A549 (cell line): ENCODE data around the gene PAGR1. TPM values are rescaled to one million over a fixed set of nuclear protein-coding genes. Genes with fewer than 3 reads are reported as not detected.

Experiments
- ATAC-seq, 2 experiments: fragments of 200-7000 bp in 1 of 2; fragments of >200 bp in 1 of 2; cut with Nextera tagmentation in 1 of 2; cut with Tn5 transposase in 1 of 2; 3 replicates each; pipeline versions ENCODE4 v1.8.0 to v1.9.1; 2018 to 2020; ENCODE audit warnings: mild to moderate bottlenecking in 1 of 2, moderate library complexity in 1 of 2
- CTCF ChIA-PET: fragments of 300-600 bp; sonication (Branson Sonifier 250); formaldehyde crosslinking; extraction: SDS; loops from one replicate; lab custom pipeline; 2021; ENCODE audit warnings: antibody characterized with exemption, inconsistent platforms; lab: Yijun Ruan, JAX
- POLR2A ChIA-PET: fragments of 350-600 bp; formaldehyde crosslinking; extraction: SDS; loops from one replicate; lab custom pipeline; 2021; ENCODE audit warnings: antibody characterized with exemption, inconsistent platforms; lab: Yijun Ruan, JAX
- DNase-seq, 2 experiments: peaks; one replicate each; pipeline versions ENCODE4 v3.0.0 to v3.0.0-alpha.2; 2011 to 2016; ENCODE audit warnings: low read depth in 1 of 2, low spot score in 1 of 2
- FAIRE-seq: peaks from 2 replicates; lab custom pipeline; 2011; peaks lifted over from hg19 to GRCh38; lab: Jason Lieb, UNC
- H3K27ac ChIP-seq, 2 experiments: fragments of >200 bp; sonication (Bioruptor Twin); formaldehyde crosslinking; 3 replicates each; pipeline ENCODE4 v1.5.1; 2016 to 2017
- H3K4me1 ChIP-seq: fragments of >200 bp; sonication (Bioruptor Twin); formaldehyde crosslinking; 3 replicates; pipeline ENCODE4 v1.6.1; 2016
- H3K4me2 ChIP-seq: fragments of >200 bp; sonication (Bioruptor Twin); formaldehyde crosslinking; 3 replicates; pipeline ENCODE4 v1.6.1; 2016
- H3K4me3 ChIP-seq: fragments of >200 bp; sonication (Bioruptor Twin); formaldehyde crosslinking; 3 replicates; pipeline ENCODE4 v1.5.1; 2016
- H3K9me3 ChIP-seq: fragments of >200 bp; sonication (Bioruptor Twin); formaldehyde crosslinking; 3 replicates; pipeline ENCODE4 v1.6.1; 2016
- BCL3 ChIP-seq: fragments of >200 bp; sonication (Bioruptor Twin); formaldehyde crosslinking; IDR thresholded peaks from 3 replicates; pipeline ENCODE4 v1.6.1; 2016
- BHLHE40 ChIP-seq: IDR thresholded peaks from 2 replicates; pipeline ENCODE4 v1.6.1; 2012; ENCODE audit warnings: low read depth, low read length, inconsistent platforms
- CBX2 ChIP-seq: fragments of 200-600 bp; sonication (generic); IDR thresholded peaks from 2 replicates; pipeline ENCODE4 v1.6.1; 2016; ENCODE audit warnings: low read depth, mild to moderate bottlenecking, borderline replicate concordance
- CEBPB ChIP-seq, 2 experiments: fragments of >200 bp in 1 of 2; sonication (Bioruptor Twin) in 1 of 2; formaldehyde crosslinking in 1 of 2; IDR thresholded peaks; 2 replicates each; pipeline ENCODE4 v1.6.1; 2012 to 2016
- EHF ChIP-seq: fragments of 250-450 bp; sonication (Bioruptor Pico); IDR thresholded peaks from 2 replicates; pipeline ENCODE4 v1.5.0; 2020; ENCODE audit warnings: mild to moderate bottlenecking
- ESRRA ChIP-seq: fragments of 150-350 bp; IDR thresholded peaks from 2 replicates; pipeline ENCODE4 v1.6.1; 2014; ENCODE audit warnings: mild to moderate bottlenecking, low read length, borderline replicate concordance
- FOSL2 ChIP-seq, 2 experiments: fragments of 450-650 bp in 1 of 2; fragments of >200 bp in 1 of 2; sonication (Bioruptor Twin) in 1 of 2; formaldehyde crosslinking; IDR thresholded peaks; 2 replicates each; pipeline versions ENCODE4 v1.5.0 to v1.6.1; 2016 to 2020; ENCODE audit warnings: mild to moderate bottlenecking in 1 of 2, moderate library complexity in 1 of 2
- HOXB13 ChIP-seq: fragments of 250-450 bp; sonication (Bioruptor Pico); IDR thresholded peaks from 2 replicates; pipeline ENCODE4 v1.5.0; 2020; ENCODE audit warnings: low read depth, mild to moderate bottlenecking, moderate library complexity
- HOXB5 ChIP-seq: fragments of 250-450 bp; sonication (Bioruptor Pico); IDR thresholded peaks from 2 replicates; pipeline ENCODE4 v1.5.0; 2020; ENCODE audit warnings: mild to moderate bottlenecking, moderate library complexity
- JUNB ChIP-seq: fragments of >200 bp; sonication (Bioruptor Twin); formaldehyde crosslinking; IDR thresholded peaks from 2 replicates; pipeline ENCODE4 v1.6.1; 2016
- KDM1A ChIP-seq: fragments of 200-600 bp; sonication (generic); IDR thresholded peaks from 2 replicates; pipeline ENCODE4 v1.6.1; 2016; ENCODE audit warnings: low read depth, mild to moderate bottlenecking
- MAX ChIP-seq: IDR thresholded peaks from 2 replicates; pipeline ENCODE4 v1.6.1; 2012
- NPAS2 ChIP-seq: fragments of 250-450 bp; sonication (Bioruptor Pico); IDR thresholded peaks from 2 replicates; pipeline ENCODE4 v1.8.0; 2022; ENCODE audit warnings: mild to moderate bottlenecking, moderate library complexity, borderline replicate concordance
- NR3C1 ChIP-seq: fragments of >200 bp; sonication (Bioruptor Twin); formaldehyde crosslinking; IDR thresholded peaks from 3 replicates; pipeline ENCODE4 v1.6.1; 2017
- PBX3 ChIP-seq: IDR thresholded peaks from 2 replicates; pipeline ENCODE4 v1.6.1; 2012
- PHF8 ChIP-seq: fragments of 200-600 bp; sonication (generic); IDR thresholded peaks from 2 replicates; pipeline ENCODE4 v1.6.1; 2016; ENCODE audit warnings: low read depth, mild to moderate bottlenecking, antibody characterized with exemption, moderate library complexity, borderline replicate concordance
- POLR2AphosphoS2 ChIP-seq: conservative IDR thresholded peaks from 2 replicates; pipeline ENCODE4 v1.6.1; 2012; ENCODE audit warnings: low read length, improper control_type of control experiment, inconsistent platforms
- RAD21 ChIP-seq, 2 experiments: fragments of >200 bp in 1 of 2; sonication (Bioruptor Twin) in 1 of 2; formaldehyde crosslinking in 1 of 2; IDR thresholded peaks in 1 of 2; conservative IDR thresholded peaks in 1 of 2; 2 replicates in 1 of 2; 3 replicates in 1 of 2; pipeline ENCODE4 v1.6.1; 2012 to 2018; ENCODE audit warnings: inconsistent platforms in 1 of 2
- RNF2 ChIP-seq: fragments of 200-600 bp; sonication (generic); IDR thresholded peaks from 2 replicates; pipeline ENCODE4 v1.6.1; 2016; ENCODE audit warnings: low read depth, mild to moderate bottlenecking, antibody characterized with exemption, moderate library complexity, borderline replicate concordance
- TFCP2L1 ChIP-seq: fragments of 250-450 bp; sonication (Bioruptor Pico); IDR thresholded peaks from 2 replicates; pipeline ENCODE4 v1.5.0; 2021; ENCODE audit warnings: mild to moderate bottlenecking
- ZC3H11A ChIP-seq: fragments of 450-650 bp; IDR thresholded peaks from 2 replicates; pipeline ENCODE4 v1.6.1; 2014; ENCODE audit warnings: antibody characterized with exemption, mild to moderate bottlenecking
- ZFP36 ChIP-seq: fragments of 450-650 bp; IDR thresholded peaks from 2 replicates; pipeline ENCODE4 v1.6.1; 2014; ENCODE audit warnings: borderline replicate concordance; ENCODE audit not compliant: partially characterized antibody
- WGBS: methylation state at CpG from one replicate; pipeline ENCODE4 v1.1.6; 2017; ENCODE audit errors: missing lambda C conversion rate; 5-methylcytosine and 5-hydroxymethylcytosine counted together
- polyA plus RNA-seq, 4 experiments: library from polyadenylated mRNA; depleted of rRNA in 3 of 4; stranded (reverse); fragments of >200 nt; fragmentation: RNase III in 1 of 4; extraction: RNeasy Plus Mini Kit Qiagen cat#74134 plus additional on column Dnase treatment in 1 of 4; gene quantifications; 2 replicates in 3 of 4; 3 replicates in 1 of 4; pipeline ENCODE4 v1.2.3, GENCODE V29; 2011 to 2017

PAGR1 gene
- polyA plus RNA-seq, 2 of the 4 experiments (the other 2 are of a cell fraction), result 26.7 to 44.5 TPM

GRCh38 chr16:29809850-29810698 lies 5.9 kb upstream of the PAGR1 start:
- DNase-seq, result no peak
- peak overlapping the region; percentile 94 for H3K4me2 ChIP-seq
- TF ChIP-seq HOXB5 (CRISPR knock-in tag) (no peak), EHF (CRISPR knock-in tag) (no peak), RNF2 (no peak), MAX (no peak), FOSL2 (IDR thresholded peaks at IDR 0.05) (no peak), FOSL2 (CRISPR knock-in tag; IDR thresholded peaks at IDR 0.05) (no peak), NR3C1 (no peak), ZC3H11A (no peak), ESRRA (no peak), BHLHE40 (no peak), ZFP36 (no peak)
- POLR2A ChIA-PET, result interaction anchor here (0.6 kb wide), 1 partner anchor 106 kb away, joined by 3 read pairs; no protein-coding TSS in a partner anchor
- no peak overlapping the region for H3K4me3 ChIP-seq
- WGBS, result 70% methylated on average over 22 of the region's 23 CpGs
- no peak for ATAC-seq
- FAIRE-seq, result no peak
- H3K27ac ChIP-seq, result peak overlapping the region in 1 of 2 experiments; percentile 98; a peak in 3 of 6 replicates
- CTCF ChIA-PET, result interaction anchor here (1.0 to 24.4 kb wide), 3 partner anchors 9 to 35 kb away, joined by 3 to 568 read pairs (median 3); partner anchors contain the start of gene MVP
- no peaks in the 10 kb centered on the region for H3K9me3 ChIP-seq
- peaks cover 44% of the 10 kb centered on the region for H3K4me1 ChIP-seq

- Histone ChIP-seq H3K27ac (peak overlapping the region in 1 of 2 experiments; percentile 98; a peak in 4 of 6 replicates), H3K4me2 (peak overlapping the region; percentile 94), H3K9me3 (no peaks in the 10 kb centered on the region), H3K4me3 (no peak overlapping the region), H3K4me1 (peaks cover 47% of the 10 kb centered on the region)
- no peak for FAIRE-seq
- POLR2A ChIA-PET, result interaction anchor here (0.6 kb wide), 1 partner anchor 106 kb away, joined by 3 read pairs; no protein-coding TSS in a partner anchor
- CTCF ChIA-PET, result interaction anchor here (1.0 to 24.4 kb wide), 3 partner anchors 8 to 34 kb away, joined by 3 to 568 read pairs (median 3); partner anchors contain the start of gene MVP
- no peak for ATAC-seq
- WGBS, result 23% methylated on average over 9 of the region's 9 CpGs
- no peak for DNase-seq
- TF ChIP-seq NR3C1, result no peak
- TF ChIP-seq NPAS2, result no peak
- no peak for TF ChIP-seq BCL3
- TF ChIP-seq PBX3, result no peak
- no peak for TF ChIP-seq CEBPB (IDR thresholded peaks at IDR 0.05)
- no peak for TF ChIP-seq PHF8
- TF ChIP-seq RAD21 (conservative IDR thresholded peaks at IDR 0.05 in 1 of 2, IDR thresholded peaks at IDR 0.05 in 1 of 2), result no peak
- no peak for TF ChIP-seq HOXB13 (CRISPR knock-in tag)
- no peak for TF ChIP-seq KDM1A
- TF ChIP-seq POLR2AphosphoS2, result no peak
- TF ChIP-seq CBX2, result no peak
- no peak for TF ChIP-seq JUNB
- no peak for TF ChIP-seq TFCP2L1 (CRISPR knock-in tag)
- TF ChIP-seq ZC3H11A, result no peak
These were observed 5.2 kb upstream of the PAGR1 start for GRCh38 chr16:29810699-29811169.
